LNCAP (cell line): Measurements from ENCODE around the gene SRGAP3.

Experiments
- CTCF ChIP-seq: fragments of 450-650 bp; IDR thresholded peaks from 2 replicates; pipeline ENCODE4 v1.5.1; 2017; ENCODE audit warnings: mild to moderate bottlenecking

Gene SRGAP3

GRCh38 chr3:9087831-9088413 lies 161.5 kb downstream of the SRGAP3 start:
- TF ChIP-seq CTCF: no peak

DNA sequence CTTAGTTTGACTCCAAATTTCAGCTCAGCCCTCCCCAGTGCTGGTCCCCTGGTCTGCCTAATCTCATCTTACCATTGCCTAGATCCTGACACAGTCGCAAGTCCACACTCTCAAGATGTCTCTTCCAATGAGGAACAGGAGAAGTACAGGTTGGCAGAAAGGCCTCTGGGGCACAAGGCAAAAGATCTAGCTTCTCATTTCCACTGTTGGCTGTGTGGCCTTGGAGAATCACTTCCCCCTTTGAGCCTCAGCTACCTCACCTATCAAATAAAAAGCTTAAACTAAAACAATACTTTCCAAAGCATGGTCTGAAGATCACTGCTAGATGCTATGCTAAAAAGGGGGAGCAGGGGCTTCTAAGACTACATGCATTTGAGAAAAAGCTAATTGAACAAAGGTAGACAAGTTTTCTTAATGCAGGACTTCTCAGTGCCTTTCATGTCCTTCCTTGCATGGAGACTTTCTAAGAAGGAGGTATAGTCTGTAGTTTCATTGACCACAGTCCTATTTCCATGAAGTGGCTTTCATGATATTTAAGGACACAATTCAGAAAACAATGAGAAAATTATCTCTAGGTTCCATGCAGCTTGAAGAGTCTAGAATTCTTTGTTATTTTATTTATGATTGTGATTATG lies 168.1 kb downstream of the SRGAP3 start:
- no peak for TF ChIP-seq CTCF

DNA sequence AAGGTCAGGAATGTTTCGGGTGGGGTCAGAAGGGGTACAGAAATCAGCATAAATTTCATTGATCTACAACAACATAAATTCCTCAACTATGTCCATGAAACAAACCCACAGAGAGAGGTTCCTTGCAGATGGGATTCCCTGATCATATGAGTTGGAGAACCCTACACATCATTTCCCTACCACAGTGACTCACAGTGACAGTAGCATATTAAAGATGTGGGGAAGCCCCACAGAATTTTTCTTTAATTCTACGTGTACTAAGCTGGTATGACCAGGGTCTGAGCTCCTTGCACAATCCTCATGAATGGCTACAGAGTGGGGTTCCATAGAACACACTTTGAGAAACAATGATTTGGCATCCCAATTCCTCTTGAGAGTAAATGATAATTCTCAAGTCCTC lies 169.3 kb downstream of the SRGAP3 start:
- no peak for TF ChIP-seq CTCF

GRCh38 chr3:9079676-9080075 lies 169.8 kb downstream of the SRGAP3 start:
- TF ChIP-seq CTCF: no peak

DNA sequence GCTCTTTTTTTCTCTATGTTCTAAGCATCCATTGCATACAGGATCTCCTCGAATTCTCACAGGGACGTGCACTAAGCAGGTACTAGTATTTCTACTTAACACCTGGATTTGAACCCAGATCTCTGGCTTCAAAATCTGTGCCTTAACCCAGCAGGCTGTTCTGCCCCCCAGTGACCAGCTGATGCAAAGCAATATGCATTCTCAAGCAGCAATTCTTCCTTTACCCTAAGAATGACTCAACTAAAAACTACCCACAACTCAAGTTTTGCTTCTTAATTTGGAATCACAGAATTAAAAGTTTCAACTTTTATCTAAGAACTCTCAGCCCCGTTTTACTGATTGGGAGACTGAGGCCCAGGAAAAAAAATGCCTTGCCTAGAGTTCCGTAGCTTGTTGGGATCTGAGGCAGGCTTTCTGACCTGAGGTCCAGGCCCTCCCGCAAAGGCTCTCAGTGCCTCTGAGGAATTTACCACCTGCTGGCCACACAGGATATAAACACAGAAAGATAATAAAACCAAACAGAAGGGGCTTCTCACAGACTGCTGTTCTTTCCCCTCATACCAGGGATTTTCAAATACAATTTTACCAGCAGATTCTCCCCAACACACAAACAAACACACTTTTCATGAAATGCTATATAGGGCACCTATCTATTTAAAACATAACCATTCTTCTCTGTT lies 170.7 kb downstream of the SRGAP3 start:
- TF ChIP-seq CTCF: no peak

GRCh38 chr3:9077029-9077428 lies 172.4 kb downstream of the SRGAP3 start:
- TF ChIP-seq CTCF: no peak

DNA sequence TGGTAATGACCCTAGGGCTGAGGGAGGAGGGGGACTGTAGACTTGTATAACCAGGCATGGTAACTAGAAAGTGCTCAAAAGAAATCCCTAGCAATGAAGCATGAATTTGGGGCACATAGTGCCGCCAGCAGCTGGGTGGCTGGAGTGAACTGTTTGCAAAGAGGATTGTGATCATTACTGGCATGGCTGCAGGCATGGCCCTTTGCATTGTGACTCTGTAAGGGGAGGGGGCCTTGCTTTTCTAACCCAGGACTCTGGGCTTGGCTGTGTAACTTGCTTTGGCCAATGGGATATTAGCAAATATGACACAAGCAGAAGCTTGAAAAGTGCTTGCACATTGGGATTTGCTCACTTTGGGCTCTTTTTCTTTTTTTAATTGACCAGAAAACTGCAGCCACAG lies 173.7 kb downstream of the SRGAP3 start:
- TF ChIP-seq CTCF: no peak
